Natural killer cell treated with Interleukin-12 subunit alpha and Interleukin-12 subunit beta and Interleukin-15 and Interleukin-18, amount 100 ng/mL, for 72 hours (primary cell): ENCODE results near the gene VGLL1. TPM values are rescaled to one million over a fixed set of nuclear protein-coding genes. Genes with fewer than 3 reads are reported as not detected.
A peak's percentile ranks its signal among the peaks of the same experiment; 100 is the strongest.

Experiments used
- ATAC-seq, 2 donors: fragments of 150-1000 bp; cut with Tn5 transposase in 1 of 2; sonication (Bioruptor Pico), chemical (Tn5 transposase) in 1 of 2; 2 replicates each; pipeline ENCODE4 v1.10.0; 2021
- DNase-seq: peaks from one replicate; pipeline ENCODE4 v3.0.0; 2022; ENCODE audit warnings: low spot score
- H3K27ac Mint-ChIP-seq, 2 donors: 1 replicate in 1 of 2; 2 replicates in 1 of 2; pipeline ENCODE4 v1.8.0; 2022; ENCODE audit warnings: mixed read lengths in 2 of 2, mild to moderate bottlenecking in 1 of 2, moderate library complexity in 1 of 2
- H3K27me3 Mint-ChIP-seq, 2 donors: 1 replicate in 1 of 2; 2 replicates in 1 of 2; pipeline ENCODE4 v1.8.0; 2022; ENCODE audit warnings: mixed read lengths in 2 of 2
- H3K36me3 Mint-ChIP-seq: one replicate; pipeline ENCODE4 v1.8.0; 2022; ENCODE audit warnings: mixed read lengths
- H3K4me1 Mint-ChIP-seq, 2 donors: 1 replicate in 1 of 2; 2 replicates in 1 of 2; pipeline ENCODE4 v1.8.0; 2022; ENCODE audit warnings: low read depth in 2 of 2, mixed read lengths in 2 of 2, mild to moderate bottlenecking in 1 of 2
- H3K4me3 Mint-ChIP-seq: one replicate; pipeline ENCODE4 v1.8.0; 2022; ENCODE audit warnings: mixed read lengths
- H3K9me3 Mint-ChIP-seq: 2 replicates; pipeline ENCODE4 v1.8.0; 2022; ENCODE audit warnings: mixed read lengths
- total RNA-seq, 2 donors: library from RNA; stranded (reverse); gene quantifications; one replicate each; pipeline ENCODE4 v1.2.3, GENCODE V29; 2022

VGLL1 gene
- total RNA-seq, 2 donors from 2014 or later: not detected

DNA sequence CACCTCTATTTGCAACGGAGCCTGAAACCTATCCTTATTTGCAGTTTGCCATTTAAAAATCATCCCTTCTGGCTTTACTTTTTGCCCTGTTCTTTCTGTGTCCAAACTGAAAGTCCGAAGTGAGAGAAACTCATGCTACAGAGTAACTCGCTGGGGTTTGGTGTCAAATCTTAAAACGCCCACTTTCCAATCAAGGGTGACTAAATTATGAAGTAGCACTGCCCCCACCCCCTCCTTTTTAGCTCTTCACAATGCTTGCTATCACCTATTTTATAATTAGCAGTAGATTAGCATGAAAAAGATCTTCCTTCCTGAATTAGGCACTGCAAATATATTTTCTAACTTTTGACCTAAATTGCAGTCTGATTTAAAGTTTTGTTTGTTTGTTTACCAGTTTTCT is 52.5 kb downstream of the VGLL1 start:
- Mint-ChIP-seq H3K4me1 (peaks cover 36 to 44% of the 10 kb centered on the region in 2 donors), H3K27ac (peak overlapping the region; percentile 61 to 82), H3K4me3 (peak overlapping the region; percentile 65), H3K27me3 (peaks cover 0 to 14% of the 10 kb centered on the region in 2 donors), H3K36me3 (no peaks in the 10 kb centered on the region), H3K9me3 (no peaks in the 10 kb centered on the region)
- peak in 1 of 2 donors; percentile 41 for ATAC-seq
- no peak for DNase-seq

DNA sequence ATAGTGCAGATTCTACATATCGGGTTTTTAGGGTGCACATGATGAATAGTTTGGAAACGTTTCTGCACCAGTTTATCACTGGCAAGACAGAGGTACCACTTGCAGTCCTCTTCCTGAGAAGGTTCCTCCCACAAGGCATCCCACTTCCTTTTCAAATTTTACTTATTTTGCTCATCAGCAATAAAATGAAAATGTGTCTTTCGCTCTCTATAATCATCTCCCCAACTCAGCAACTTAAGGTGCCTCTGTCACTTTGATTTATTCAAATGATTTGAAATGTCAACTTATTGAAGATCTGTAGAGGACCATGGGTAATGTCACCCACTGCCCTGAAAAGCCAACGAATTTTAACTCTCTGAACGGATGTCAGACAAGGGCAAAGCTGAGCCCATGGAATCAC is 53.2 kb downstream of the VGLL1 start:
- no peaks in the 10 kb centered on the region for H3K9me3 Mint-ChIP-seq
- DNase-seq: no peak
- peaks cover 0 to 16% of the 10 kb centered on the region in 2 donors for H3K27me3 Mint-ChIP-seq
- peaks cover 36 to 51% of the 10 kb centered on the region in 2 donors for H3K4me1 Mint-ChIP-seq
- H3K36me3 Mint-ChIP-seq: no peaks in the 10 kb centered on the region
- ATAC-seq: no peak
- peak overlapping the region; percentile 76 for H3K4me3 Mint-ChIP-seq
- H3K27ac Mint-ChIP-seq: peak overlapping the region; percentile 61 to 82

DNA sequence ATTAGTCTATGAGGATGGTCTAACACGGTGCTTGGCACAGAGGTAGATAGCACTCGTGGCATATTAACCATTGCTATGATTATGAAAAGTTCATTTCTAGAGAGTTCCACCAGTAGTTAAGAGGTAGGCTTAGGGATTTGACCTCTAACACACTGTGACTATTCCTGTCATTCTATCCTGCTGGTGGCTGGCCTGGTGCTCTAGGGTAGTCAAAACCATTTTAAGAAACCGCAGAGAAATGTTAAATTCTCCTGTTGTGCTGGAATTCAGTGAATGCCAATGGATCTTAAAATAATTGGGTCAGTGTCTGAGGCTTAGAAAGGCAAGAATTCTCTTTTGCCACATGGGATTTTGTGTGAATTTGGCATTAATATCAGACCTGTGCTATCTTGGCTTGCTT is 53.9 kb downstream of the VGLL1 start:
- H3K36me3 Mint-ChIP-seq: no peaks in the 10 kb centered on the region
- H3K27ac Mint-ChIP-seq: peak overlapping the region; percentile 61 to 82
- H3K27me3 Mint-ChIP-seq: peaks cover 0 to 10% of the 10 kb centered on the region in 2 donors
- peak overlapping the region; percentile 76 for H3K4me3 Mint-ChIP-seq
- peaks cover 36 to 51% of the 10 kb centered on the region in 2 donors for H3K4me1 Mint-ChIP-seq
- ATAC-seq (no peak), DNase-seq (no peak)
- no peaks in the 10 kb centered on the region for H3K9me3 Mint-ChIP-seq

DNA sequence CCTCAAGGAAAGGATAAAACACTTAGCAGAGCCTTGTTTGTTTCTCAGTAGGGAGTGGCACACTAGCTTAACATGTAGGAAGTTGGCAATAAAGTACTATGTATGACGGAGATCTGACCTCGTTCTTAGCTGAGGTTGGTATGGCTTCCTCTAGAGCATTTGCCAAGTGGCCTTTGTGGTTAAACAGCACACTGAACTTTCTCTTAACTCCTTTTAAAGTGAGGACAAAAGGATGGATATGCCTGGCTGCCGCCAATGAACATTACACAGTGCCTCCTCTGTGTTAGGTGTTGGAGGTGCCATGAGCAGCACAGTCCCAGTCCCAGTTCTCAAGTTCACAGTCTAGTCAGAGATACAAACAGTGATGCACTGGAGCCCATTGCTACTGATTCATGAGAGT is 54.4 kb downstream of the VGLL1 start:
- Mint-ChIP-seq H3K36me3 (no peaks in the 10 kb centered on the region), H3K9me3 (no peaks in the 10 kb centered on the region), H3K4me1 (peaks cover 36 to 51% of the 10 kb centered on the region in 2 donors), H3K4me3 (peak overlapping the region; percentile 76), H3K27ac (peak overlapping the region; percentile 61 to 82), H3K27me3 (peaks cover 0 to 10% of the 10 kb centered on the region in 2 donors)
- DNase-seq (no peak), ATAC-seq (peak; percentile 73 to 83)

DNA sequence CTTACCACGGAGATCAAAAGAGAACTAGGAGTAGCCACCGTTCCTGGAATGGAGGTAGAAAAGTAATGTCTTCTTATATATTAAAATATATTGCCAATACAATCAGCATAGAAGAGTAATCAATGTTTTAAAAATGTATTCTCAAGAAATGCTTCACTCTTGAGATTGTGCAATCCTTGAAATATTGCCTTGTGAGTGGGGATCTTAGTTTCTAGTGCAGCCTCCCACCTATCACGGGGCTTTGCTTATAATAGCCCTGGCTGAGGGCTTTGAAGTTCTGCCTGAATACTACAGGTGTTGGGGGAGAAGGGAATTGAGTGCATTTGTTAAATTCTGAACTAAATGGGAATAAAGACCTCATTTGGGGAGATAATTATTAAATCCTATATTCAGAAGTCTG is 55.5 kb downstream of the VGLL1 start:
- Mint-ChIP-seq H3K4me3 (peak overlapping the region; percentile 76), H3K27ac (peak overlapping the region; percentile 61 to 82), H3K9me3 (no peaks in the 10 kb centered on the region), H3K4me1 (peaks cover 36 to 51% of the 10 kb centered on the region in 2 donors), H3K36me3 (no peaks in the 10 kb centered on the region), H3K27me3 (peaks cover 0 to 5% of the 10 kb centered on the region in 2 donors)
- ATAC-seq (no peak), DNase-seq (no peak)

DNA sequence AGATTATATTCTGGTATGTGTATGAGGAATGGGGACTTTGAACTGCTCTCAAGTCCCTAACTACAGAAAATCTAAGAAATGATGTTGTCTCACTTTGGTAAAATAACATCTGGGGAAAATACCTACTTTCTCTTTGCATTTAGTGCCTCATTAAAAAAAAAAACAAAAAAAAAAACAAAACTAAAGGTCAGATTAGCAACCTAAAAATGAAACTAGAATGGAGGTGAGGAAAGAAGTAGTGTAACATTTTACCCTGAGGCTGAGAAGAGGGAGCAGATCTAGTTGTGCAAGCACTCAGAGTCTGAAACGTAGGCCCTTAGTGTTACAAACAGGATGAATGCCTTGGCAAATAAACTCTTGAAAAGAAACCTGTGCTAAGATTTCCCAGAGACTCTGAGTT is 56.0 kb downstream of the VGLL1 start:
- ATAC-seq (peak; percentile 80 to 89), DNase-seq (no peak)
- H3K27ac Mint-ChIP-seq: peak overlapping the region; percentile 61 to 82
- peak overlapping the region; percentile 76 for H3K4me3 Mint-ChIP-seq
- H3K4me1 Mint-ChIP-seq: peaks cover 36 to 51% of the 10 kb centered on the region in 2 donors
- H3K36me3 Mint-ChIP-seq: no peaks in the 10 kb centered on the region
- H3K9me3 Mint-ChIP-seq: no peaks in the 10 kb centered on the region
- H3K27me3 Mint-ChIP-seq: peaks cover 0 to 5% of the 10 kb centered on the region in 2 donors

DNA sequence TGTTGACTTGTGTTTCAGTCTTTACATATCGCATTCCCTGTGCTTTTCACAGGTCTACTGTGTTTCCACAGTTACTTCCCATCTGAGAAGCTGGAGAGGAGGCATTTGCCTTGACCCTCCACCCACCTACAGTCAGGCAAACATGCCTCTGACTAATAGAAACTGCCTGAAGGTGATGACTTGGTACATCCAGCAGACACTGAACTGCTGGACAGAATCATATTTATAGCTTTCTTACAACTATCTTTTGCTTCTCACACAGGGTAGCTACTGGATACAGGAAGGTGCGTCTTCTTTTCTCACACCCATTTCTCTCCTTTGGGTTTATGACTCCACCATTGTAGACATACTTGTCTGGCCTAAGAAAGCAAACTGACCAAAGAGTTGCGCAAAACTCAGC is 58.0 kb downstream of the VGLL1 start:
- Mint-ChIP-seq H3K9me3 (no peaks in the 10 kb centered on the region), H3K27ac (peak overlapping the region; percentile 35 to 82), H3K4me1 (peaks cover 28 to 40% of the 10 kb centered on the region in 2 donors), H3K27me3 (peaks cover 0 to 12% of the 10 kb centered on the region in 2 donors), H3K4me3 (no peak overlapping the region), H3K36me3 (no peaks in the 10 kb centered on the region)
- ATAC-seq: no peak
- no peak for DNase-seq

DNA sequence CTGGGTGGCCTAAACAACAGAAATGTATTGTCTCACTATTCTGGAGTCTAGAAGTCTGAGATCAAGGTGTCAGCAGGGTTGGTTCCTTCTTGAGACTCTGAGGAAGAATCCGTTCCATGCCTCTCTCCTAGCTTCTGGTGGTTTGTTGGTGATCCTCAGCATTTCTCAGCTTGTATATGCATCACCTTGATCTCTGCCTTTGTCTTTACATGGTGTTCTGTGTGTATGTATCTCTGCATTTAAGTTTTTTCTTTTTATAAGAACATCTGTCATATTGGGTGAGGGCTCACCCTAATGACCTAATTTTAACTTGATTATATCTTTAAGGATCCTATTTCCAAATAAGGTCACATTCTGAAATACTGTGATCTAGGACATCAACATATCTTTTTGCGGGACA is 65.3 kb downstream of the VGLL1 start:
- Mint-ChIP-seq H3K36me3 (no peaks in the 10 kb centered on the region), H3K4me3 (no peak overlapping the region), H3K27ac (no peak overlapping the region), H3K27me3 (peaks cover 0 to 19% of the 10 kb centered on the region in 2 donors), H3K9me3 (no peaks in the 10 kb centered on the region), H3K4me1 (peaks cover 3 to 13% of the 10 kb centered on the region in 2 donors)
- no peak for DNase-seq
- ATAC-seq: no peak

DNA sequence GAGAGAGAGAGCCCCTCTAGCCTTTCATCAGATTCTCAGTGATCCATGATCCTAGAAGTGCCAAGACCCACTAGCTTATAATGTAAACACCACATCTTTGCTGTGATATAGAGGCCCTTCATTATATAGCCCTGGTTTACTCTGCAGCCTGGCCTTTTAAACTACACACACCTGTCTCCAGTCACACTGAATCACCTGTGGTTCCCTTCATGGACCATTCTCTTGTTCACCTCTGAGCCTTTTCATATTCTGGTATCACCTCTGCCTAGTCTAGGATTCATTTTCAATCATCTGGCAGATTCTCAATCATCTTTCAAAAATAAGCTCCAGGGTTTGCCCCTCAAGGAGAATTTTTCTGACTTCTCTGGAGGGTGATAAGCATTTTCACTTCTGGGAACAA is 65.9 kb downstream of the VGLL1 start:
- Mint-ChIP-seq H3K27me3 (peaks cover 0 to 19% of the 10 kb centered on the region in 2 donors), H3K4me1 (peaks cover 4 to 16% of the 10 kb centered on the region in 2 donors), H3K9me3 (no peaks in the 10 kb centered on the region), H3K27ac (no peak overlapping the region), H3K4me3 (no peak overlapping the region), H3K36me3 (no peaks in the 10 kb centered on the region)
- no peak for ATAC-seq
- DNase-seq: no peak

DNA sequence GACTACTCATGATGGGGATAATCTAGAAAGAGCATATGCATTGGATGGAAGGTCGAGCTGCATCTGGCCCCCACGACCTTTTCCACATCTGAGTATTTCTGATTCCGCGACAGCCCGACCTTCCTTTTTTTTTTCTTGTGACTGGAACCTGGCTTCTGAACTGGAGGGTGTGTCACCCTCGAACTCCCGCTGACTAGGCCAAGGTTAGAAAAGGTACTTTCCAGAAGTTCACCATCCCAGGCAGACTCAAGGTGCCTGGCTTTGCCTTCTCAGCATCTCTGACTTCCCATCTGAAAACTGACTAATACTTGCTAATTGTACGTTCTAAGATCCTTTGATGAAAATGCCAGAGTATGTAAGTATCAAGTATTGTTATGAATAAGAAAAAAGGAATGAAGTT is 66.6 kb downstream of the VGLL1 start:
- Mint-ChIP-seq H3K4me1 (peaks cover 10 to 23% of the 10 kb centered on the region in 2 donors), H3K4me3 (peak overlapping the region; percentile 13), H3K27ac (peak overlapping the region; percentile 11 to 17), H3K36me3 (no peaks in the 10 kb centered on the region), H3K27me3 (peaks cover 0 to 25% of the 10 kb centered on the region in 2 donors), H3K9me3 (no peaks in the 10 kb centered on the region)
- ATAC-seq (no peak), DNase-seq (no peak)

DNA sequence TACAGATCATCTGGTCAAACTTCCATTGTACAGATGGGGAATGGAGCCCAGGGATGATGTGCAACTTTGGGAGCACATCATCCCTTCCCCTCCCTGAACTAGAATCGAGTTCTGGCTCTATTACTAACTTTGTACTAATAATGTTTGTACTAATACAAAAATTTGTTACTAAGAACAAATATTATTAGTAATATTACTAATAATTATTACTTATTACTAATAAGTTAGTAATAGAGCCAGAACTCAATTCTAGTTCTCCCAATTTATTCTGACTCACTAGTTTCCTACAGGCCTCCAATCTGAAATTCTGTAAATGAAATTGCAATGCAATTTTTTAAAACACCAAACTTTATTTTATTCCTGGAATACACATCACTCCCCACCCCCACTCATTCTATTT is 68.0 kb downstream of the VGLL1 start:
- Mint-ChIP-seq H3K27ac (no peak overlapping the region), H3K4me1 (peaks cover 12 to 25% of the 10 kb centered on the region in 2 donors), H3K9me3 (no peaks in the 10 kb centered on the region), H3K36me3 (no peaks in the 10 kb centered on the region), H3K27me3 (peaks cover 0 to 20% of the 10 kb centered on the region in 2 donors), H3K4me3 (no peak overlapping the region)
- ATAC-seq: no peak
- no peak for DNase-seq

Other genes starting within 250 kb of the VGLL1 start
- not detected for gene ADGRG4, start 231.3 kb upstream of the VGLL1 start, total RNA-seq
- not detected for gene BRS3, start 44.3 kb upstream of the VGLL1 start, total RNA-seq
- 10 to 100 TPM; 33.3 to 52.2 TPM for gene HTATSF1, start 34.6 kb upstream of the VGLL1 start, total RNA-seq
- 10 to 100 TPM in 1 of 2 donors, 1 to 10 TPM in 1; 9.0 to 10.1 TPM for gene CD40LG, start 115.9 kb downstream of the VGLL1 start, total RNA-seq
- gene ARHGEF6, start 248.7 kb downstream of the VGLL1 start, total RNA-seq: 10 to 100 TPM; 45.8 to 50.2 TPM